Measurements from ENCODE around the gene TNP1.

The TNP1 gene

GRCh38 chr2:216872624-216873023 is 12.8 kb upstream of the TNP1 start:
- Histone ChIP-seq H3K9me3 (ENCODE audit: control insufficient read depth, insufficient read depth, low read depth, low read length) (no peaks in the 10 kb centered on the region), H3K4me1 (ENCODE audit: control insufficient read depth, insufficient read depth, low read length) (no peaks in the 10 kb centered on the region), H3K36me3 (ENCODE audit: control insufficient read depth in 2 of 2, insufficient read depth in 1 of 2, low read length in 2 of 2) (no peaks in the 10 kb centered on the region), H3K27ac (ENCODE audit: extremely low read depth, low read depth, low read length) (no peak overlapping the region), H3K4me3 (ENCODE audit: low read depth, low read length) (no peak overlapping the region)
- ChIA-PET CTCF (interaction anchor here (0.6 kb wide), 1 partner anchor 34 kb away, joined by 3 read pairs; no protein-coding TSS in a partner anchor), POLR2A (no interaction called here)
- TF ChIP-seq ELK4 (IDR thresholded peaks at IDR 0.05; ENCODE audit: borderline replicate concordance, low read depth, low read length) (no peak), ZNF692 (tag by site-specific recombination; IDR thresholded peaks at IDR 0.05) (no peak), ZNF776 (tag by site-specific recombination; IDR thresholded peaks at IDR 0.05; ENCODE audit: borderline replicate concordance) (no peak), BCL6B (tag by site-specific recombination; IDR thresholded peaks at IDR 0.05) (no peak), SP7 (tag by site-specific recombination; IDR thresholded peaks at IDR 0.05) (no peak)

- H3K36me3 ChIP-seq (ENCODE audit: control insufficient read depth in 2 of 2, insufficient read depth in 1 of 2, low read length in 2 of 2) = no peaks in the 10 kb centered on the region
- POLR2A ChIA-PET = no interaction called here
- H3K4me3 ChIP-seq (ENCODE audit: low read depth, low read length) = no peak overlapping the region
- H3K27ac ChIP-seq (ENCODE audit: extremely low read depth, low read depth, low read length) = no peak overlapping the region
- CTCF ChIA-PET = interaction anchor here (0.7 to 0.8 kb wide), 2 partner anchors 97 to 638 kb away, joined by 3 read pairs; no protein-coding TSS in a partner anchor
- TF ChIP-seq ZNF843 (tag by site-specific recombination; IDR thresholded peaks at IDR 0.05) (no peak), CTCF (tag by site-specific recombination; IDR thresholded peaks at IDR 0.05) (no peak), ZNF19 (tag by site-specific recombination; IDR thresholded peaks at IDR 0.05; ENCODE audit: low read depth) (no peak), ZBTB1 (tag by site-specific recombination; IDR thresholded peaks at IDR 0.05) (no peak), MEIS1 (CRISPR knock-in tag; IDR thresholded peaks at IDR 0.05; ENCODE audit: borderline replicate concordance) (no peak), ZNF660 (tag by site-specific recombination; IDR thresholded peaks at IDR 0.05) (no peak), HOXD13 (CRISPR knock-in tag; IDR thresholded peaks at IDR 0.05; ENCODE audit: borderline replicate concordance) (no peak), ZNF561 (tag by site-specific recombination; IDR thresholded peaks at IDR 0.05; ENCODE audit: borderline replicate concordance) (no peak), ZNF266 (tag by site-specific recombination; IDR thresholded peaks at IDR 0.05; ENCODE audit: low read depth) (no peak), KLF16 (tag by site-specific recombination; IDR thresholded peaks at IDR 0.05) (no peak), PRDM2 (tag by site-specific recombination; IDR thresholded peaks at IDR 0.05; ENCODE audit: borderline replicate concordance) (no peak), ZSCAN16 (tag by site-specific recombination; IDR thresholded peaks at IDR 0.05) (no peak), ZNF639 (tag by site-specific recombination; IDR thresholded peaks at IDR 0.05) (no peak)
- no peaks in the 10 kb centered on the region for H3K9me3 ChIP-seq (ENCODE audit: control insufficient read depth, insufficient read depth, low read depth, low read length)
- no peaks in the 10 kb centered on the region for H3K4me1 ChIP-seq (ENCODE audit: control insufficient read depth, insufficient read depth, low read length)
These were observed 12.2 kb upstream of the TNP1 start for GRCh38 chr2:216872040-216872439.

Data from HEK293 (cell line).